GM21447 (cell line): Measurements from ENCODE around the gene RETN.

Experiments
- ATAC-seq: cut with Tn5 transposase; IDR thresholded peaks from one replicate; pipeline ENCODE4 v1.9.1; 2021; ENCODE audit not compliant: unreplicated experiment

Gene RETN

DNA sequence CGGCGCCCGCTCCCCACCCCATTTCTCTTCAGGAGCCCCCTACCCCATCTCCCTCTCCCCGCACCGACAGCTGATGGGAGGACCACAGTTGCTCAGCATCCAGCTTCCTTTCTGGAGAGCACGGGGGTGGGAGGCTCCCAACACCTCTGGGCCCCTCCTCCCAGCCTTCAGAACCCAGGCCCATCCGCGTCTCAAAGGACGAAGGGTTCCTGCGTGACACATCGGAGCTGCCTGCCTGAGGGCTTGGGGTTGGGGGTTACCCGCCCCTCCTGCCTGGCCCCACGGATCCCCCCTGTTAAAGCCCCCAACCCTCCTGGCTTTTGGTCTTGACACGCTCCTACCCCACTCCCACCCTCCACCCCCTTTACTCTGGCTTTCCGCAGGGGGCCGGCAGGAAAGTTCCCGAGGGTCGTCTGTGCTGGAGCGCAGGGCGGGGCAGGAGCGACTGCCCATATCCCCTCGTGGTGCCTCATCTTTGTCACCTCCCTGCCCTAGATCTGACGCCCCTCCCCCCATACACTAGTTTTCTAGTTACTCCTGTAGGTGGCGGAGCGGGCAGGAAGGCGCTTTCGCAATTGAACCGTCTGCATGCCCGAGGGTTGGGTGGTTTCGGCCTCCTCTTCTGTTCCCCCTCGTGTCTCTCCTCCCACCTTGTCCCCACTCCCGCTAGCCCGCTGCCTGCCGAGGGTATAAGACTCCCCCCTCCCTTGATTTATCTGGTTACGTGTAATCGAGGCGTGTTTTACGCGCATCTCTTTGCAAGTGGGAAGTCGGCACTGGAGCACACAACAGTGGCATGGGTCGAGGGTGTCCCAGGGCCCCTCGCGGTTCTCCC lies 12.7 kb downstream of the RETN start:
- no peak for ATAC-seq

DNA sequence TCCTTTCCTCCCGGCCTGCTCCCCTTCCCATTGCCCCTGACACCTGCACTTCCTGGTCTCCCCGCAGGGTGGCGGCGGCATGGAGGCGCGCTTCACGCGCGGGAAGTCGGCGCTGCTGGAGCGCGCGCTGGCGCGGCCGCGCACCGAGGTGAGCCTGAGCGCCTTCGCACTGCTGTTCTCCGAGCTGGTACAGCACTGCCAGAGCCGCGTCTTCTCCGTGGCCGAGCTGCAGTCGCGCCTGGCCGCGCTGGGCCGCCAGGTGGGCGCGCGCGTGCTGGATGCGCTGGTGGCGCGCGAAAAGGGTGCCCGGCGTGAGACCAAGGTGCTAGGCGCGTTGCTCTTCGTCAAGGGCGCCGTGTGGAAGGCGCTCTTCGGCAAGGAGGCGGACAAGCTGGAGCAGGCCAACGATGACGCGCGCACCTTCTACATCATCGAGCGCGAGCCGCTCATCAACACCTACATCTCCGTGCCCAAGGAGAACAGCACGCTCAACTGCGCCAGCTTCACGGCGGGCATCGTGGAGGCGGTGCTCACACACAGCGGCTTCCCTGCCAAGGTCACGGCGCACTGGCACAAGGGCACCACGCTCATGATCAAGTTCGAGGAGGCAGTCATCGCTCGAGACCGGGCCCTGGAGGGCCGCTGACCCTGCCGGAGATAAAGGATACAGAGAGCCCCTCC lies 13.5 kb downstream of the RETN start:
- no peak for ATAC-seq

DNA sequence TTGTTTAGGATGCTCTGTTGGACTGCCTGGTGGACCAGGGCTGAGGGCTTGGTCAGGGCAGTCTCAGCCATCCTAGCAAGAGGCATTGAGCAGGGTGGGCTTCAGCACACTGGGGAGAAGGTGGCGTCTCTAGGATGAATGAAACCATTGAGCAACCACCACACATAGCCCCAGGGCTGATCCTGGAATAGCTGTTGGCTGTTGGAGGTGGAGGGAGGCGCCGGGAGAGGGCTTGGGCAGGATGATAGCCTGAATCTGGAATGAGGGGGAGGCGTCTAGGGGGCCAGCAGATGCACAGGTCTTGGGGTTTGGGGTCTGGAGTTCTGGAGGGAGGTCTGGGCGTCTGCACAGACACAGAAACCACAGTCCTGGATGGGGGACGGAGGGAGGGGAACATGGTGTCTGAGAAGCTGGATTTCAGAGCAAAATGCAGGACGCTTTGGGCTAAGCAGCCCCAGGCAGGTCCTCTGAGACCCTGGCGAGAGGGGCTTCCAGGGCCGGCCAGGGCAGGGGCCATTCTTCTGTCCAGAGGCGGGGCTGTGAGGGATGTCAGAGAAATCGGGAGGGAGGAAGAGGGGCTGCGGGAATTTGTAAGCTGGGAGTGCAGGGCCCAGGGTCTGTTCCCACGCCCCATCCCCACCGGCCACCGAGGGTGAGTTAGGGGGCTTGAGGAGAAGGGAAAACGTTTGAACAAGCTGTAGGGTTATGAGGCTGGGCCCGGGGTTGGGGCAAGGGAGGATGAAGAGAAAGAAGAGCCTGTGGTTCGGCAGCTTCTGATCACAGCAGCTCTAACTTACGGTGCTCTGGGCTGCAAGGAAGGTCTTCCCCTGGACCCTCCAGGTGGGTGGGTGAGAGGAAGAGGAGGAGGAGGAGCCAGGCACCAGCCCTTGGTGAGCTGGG lies 16.9 kb downstream of the RETN start:
- ATAC-seq: no peak

DNA sequence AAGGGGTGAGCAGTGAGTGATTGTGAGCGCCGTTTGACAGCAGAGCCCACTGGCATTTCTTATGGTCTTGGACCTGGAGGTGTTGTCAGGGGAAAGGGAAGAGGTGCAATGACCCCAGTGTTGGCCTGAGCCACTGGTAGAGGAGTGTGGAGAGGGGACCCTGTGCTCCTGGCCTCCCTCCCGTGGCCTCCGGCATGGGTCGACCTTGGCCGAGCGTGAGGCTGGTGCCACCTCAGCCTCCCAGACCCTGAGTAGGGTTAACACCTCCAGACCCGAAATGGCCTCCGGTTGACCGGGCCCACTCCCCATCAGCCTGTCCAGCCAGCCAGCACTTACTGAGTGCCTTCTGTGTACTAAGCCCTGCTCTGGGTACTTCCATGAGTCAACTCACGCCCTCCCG lies 18.3 kb downstream of the RETN start:
- no peak for ATAC-seq

DNA sequence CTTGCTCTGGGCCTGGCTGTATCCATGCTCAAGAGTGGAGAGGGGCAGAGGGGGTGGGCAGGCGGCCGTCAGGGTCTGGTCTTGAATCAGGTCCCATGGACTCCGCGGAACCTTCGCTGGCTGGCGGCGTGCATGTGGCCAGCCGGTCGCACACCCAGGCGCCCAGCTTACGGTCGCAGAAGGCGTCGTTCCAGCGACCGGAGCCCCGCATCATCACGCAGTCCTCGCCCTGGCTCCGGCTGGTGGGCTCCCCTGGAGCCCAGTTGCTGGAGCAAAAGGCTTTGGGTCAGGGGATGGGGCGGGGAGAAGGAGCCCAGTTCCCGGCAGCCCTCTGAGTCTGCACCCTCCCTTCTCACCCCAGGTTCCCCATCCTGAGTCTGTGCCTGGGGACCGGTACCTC lies 20.3 kb downstream of the RETN start:
- no peak for ATAC-seq

DNA sequence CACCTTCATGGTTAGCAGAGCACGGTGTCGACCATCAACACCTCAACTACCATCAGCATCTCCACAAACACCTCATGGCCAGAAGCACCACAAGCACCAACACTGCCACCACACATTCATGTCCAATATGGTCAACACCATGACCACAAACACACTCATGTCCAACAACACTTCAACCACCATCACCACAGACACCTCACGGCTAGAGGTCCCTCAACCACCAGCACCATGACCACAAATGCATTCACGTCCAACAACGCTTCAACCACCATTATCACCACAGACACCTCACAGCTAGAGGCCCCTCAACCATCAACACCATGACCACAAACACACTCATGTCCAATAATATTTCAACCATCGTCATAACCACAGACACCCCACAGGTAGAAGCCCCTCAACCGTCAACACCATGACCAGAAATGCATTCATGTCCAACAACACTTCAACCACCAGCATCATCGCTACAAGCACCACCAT lies 22.0 kb downstream of the RETN start:
- ATAC-seq: no peak

DNA sequence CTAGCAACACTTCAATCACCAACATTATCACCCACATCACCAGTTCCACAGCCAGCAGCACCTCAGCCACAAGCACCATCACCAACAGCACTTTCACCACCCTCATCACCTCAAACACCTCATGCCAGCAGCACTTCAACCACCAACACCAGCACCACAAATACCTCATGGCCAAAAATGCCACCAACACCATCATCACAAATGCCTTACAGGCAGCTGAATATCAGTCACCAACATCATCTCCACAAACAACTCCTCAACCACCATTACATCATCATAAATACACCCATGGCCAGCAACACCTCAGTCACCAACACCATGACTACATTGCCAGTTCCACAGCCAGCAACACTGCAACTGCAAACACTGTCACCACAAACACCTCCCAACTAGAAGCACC lies 22.6 kb downstream of the RETN start:
- ATAC-seq: no peak

DNA sequence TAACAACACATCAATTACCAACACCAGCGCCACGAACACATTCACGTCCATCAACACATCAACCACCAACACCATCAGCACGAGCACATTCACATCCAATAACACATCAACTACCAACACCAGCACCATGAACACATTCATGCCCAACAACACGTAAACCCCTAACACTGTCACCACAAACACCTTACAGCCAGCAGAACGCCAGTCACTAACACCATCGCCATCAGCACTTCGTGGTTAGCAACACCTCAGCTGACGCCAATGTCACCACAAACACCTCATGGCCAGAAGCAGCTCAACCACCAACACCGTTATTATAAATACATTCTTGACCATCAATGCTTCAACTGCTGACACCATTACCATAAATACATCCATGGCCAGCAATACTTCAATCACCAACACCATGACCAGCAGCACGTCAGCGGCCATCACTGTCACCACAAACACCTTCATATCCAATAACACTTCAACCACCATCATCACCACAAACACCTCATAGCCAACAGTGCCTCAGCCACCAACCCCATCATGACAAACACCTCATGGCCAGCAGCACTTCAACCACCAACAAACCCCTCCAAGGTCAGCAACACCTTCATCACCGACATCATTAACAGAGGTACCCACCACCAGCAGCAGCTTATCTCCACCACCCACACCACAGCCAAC lies 23.7 kb downstream of the RETN start:
- ATAC-seq: no peak

DNA sequence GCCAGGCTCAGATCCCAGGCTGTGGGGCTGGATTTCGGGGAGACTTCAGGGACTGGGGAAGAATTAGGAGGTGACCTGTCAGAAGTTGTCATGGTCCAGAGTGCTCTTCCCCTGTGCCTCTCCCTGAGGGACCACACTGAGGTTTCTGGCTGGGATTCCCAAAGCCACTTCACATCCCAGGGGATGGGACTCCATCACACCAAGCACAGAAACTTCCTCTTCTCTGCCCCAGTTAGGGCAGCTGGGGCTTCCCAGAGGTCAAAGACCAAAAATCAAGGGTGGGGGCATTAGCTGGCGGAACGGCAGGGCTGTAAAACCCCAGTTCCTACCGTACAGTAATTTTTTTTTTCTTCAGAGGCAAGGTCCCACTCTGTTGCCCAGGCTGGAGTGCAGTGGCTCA lies 25.6 kb downstream of the RETN start:
- no peak for ATAC-seq

DNA sequence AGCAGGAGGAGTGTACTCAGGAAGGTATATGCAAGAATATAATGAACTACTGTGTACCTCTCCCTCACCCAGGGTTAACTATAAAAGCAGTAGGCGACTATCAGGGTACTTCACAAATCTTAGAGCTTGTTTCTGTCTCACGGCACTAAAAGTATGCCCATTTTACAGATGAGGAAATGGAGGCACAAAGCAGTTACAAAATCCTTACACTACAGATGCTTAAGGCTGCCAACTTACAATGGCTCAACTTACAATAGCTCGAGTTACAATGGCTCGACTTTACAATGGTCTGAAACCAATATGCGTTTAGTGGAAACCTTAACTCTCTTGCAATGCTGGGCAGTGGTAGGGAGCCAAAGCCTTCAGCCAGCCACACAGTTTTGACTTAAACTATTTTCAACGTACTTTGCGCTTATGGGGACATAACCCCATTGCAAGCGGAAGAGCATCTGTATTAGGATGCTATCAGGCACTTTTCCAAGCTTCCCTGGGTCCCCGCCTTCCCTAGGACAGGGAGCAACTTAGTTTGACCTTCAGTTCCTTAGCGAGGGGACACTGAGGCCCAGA lies 29.0 kb downstream of the RETN start:
- ATAC-seq: no peak

DNA sequence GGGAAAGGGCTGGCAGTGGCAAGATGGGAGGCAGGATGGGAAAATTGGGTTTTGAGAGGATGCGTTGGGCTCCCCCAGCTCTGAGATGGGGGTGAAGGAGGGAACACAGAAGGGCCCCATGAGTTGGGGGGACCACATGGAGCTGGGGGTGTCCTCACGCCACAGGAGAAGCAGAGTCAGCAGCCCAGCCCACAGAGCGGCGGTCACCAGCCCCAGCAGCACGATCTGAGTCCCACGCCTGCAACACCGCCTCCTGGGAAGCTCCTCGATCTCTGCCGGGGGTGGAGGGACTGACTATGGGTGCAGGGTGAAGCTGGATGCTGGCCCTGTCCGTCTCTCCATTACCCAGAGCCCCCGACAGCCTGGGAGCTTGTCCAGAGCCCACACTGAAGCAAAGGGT lies 29.7 kb downstream of the RETN start:
- no peak for ATAC-seq

DNA sequence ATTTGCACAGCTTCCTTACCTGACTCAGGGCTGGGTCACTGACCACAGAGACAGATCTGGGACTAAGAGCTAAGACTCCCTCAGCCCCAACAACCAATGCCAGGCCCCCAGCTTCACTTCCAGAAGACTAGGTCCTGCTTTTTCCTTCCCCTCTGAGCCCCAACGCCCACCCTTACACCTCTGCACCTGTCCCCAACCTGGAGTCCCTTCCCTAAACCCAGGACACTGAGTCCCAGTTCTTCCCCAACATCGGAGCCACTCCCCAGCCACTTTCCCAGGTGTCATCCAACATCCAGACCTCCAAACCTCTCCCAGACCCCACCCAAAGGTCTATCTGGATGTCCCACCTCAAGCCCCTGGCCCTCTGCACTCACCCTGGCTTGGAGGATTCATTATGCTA lies 30.2 kb downstream of the RETN start:
- ATAC-seq: no peak

DNA sequence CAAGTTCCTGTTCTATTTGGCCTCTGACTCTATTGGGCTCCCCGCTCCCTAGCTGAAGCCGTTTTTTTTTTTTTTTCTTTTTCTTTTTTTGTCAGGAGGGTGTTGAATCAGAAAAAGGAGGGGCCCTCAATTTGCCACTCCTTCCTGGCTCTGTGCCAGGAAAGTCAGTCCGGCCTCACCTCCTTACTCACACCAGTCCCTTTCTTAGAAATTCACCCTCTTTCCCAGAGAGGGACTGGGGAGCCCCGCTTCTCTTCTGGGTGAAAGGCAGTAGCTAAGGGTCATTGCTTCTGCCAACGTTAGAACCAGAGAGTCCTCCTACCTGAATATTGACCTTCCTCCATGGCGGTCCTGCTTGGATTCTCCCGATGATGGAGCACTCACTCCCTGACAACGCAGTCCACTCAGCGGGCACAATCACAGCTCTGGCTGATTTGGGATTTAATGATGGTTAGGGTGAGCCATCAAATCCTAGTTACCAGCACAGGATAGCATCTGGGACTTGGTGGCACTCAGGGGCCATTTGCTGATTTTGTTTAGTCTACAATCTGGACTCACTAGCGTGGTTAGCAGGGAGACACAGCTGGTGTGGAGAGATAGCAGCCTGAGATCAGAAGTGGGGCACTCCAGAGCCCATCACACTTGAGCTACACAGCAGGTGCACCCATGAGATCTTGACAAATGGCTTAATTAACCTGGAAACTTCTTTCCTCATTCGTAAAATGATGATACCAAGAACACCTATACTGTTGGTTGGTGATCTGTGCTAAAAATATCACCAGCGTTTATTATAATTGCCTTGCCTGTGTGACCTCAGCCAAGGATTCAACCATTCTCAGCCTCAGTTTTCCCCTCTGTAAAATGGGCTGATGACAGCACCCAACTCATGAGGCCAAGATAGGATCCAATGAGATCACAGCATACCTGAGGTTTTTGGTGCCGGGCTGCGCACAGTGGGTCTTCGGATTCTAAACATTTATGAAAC lies 30.9 kb downstream of the RETN start:
- ATAC-seq: no peak

DNA sequence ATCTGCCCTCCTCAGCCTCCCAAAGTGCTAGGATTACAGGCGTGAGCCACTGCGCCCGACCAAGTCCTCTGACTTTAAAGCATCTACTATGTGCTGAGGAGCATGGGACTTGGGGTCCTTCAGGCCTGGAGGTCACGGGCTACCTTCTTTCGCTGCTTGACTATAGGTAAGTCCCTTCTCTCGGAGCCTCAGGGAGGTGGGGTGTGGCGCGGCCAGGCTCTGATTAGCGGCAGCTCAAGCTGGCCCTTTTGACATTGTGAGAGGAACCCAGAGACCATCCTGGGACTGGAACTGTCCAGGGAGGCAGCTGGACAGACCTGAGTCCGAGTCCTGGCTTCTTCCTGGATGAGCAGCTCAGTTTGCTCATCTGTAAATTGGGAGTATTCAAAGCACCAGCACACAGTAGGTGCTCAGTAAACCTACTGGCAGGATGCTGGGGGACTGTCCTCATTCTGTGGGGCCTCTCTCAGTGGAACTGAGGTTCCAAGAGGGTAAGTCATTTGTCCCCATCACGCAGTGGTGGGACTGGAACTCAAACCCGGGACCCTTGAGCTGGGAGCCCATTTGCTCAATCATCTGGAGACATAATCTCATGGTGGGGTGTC lies 32.3 kb downstream of the RETN start:
- no peak for ATAC-seq

DNA sequence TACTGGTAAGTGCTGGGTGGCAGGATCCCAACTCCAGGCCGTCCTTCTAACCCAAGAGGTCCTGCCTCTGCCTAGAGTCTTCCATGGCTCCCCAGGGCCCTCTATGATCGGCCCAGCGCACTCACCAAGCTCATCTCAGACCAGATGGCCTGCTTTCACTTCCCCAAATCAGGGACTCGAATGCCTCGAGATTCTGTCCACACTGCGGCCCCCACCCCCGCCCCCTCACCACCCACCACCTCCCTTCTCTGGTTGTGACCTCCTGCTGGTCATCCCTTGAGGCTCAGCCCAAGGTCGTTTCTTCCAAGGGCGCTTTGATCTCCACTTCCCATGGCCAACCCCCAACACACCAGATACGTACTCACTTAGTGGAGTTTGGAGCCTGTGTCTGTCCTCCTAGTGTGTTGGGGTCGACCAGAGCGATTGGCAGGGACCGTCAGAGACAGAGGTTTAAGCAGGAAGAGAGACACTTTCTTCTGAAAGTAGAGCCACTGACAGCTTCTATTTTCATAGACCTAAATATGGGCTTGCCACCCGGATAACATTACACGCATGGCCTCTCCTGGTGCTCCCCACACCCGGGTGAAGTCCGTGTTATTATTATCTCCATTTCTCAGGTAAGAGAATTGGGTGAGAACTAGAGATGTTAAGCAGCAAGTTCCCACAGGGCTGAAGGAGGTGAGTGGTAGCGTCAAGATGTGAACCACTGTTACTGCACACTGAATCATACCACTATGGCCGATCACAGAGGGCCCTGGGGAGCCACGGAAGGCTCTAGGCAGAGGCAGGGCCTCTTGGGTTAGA lies 33.0 kb downstream of the RETN start, which contains the start of gene FCER2:
Gene FCER2 (minus strand): TSS at position 478 of the 804 bp plus-strand sequence. CDS start 2,371 bp downstream, outside the sequence.
- peak; percentile 50 for ATAC-seq

DNA sequence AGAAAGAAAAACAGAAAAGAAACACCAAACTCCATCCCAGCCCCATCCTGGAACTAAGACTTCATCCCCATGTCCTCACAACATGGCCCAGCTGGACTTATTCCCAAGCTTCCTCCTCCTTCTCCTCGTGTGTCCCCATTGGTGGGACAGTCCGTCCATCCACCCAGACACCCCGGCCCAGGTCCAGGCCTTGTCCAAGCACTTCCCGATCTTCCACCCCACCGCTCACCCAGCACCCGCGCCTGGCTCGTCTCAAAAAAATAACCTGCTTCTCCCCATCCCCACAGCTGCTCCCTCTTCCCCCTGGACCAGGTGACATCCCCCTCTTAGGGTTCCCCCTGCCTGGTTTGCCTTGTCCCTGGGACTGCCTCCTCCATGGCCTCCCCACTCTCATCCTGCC lies 34.5 kb downstream of the RETN start:
- no peak for ATAC-seq

DNA sequence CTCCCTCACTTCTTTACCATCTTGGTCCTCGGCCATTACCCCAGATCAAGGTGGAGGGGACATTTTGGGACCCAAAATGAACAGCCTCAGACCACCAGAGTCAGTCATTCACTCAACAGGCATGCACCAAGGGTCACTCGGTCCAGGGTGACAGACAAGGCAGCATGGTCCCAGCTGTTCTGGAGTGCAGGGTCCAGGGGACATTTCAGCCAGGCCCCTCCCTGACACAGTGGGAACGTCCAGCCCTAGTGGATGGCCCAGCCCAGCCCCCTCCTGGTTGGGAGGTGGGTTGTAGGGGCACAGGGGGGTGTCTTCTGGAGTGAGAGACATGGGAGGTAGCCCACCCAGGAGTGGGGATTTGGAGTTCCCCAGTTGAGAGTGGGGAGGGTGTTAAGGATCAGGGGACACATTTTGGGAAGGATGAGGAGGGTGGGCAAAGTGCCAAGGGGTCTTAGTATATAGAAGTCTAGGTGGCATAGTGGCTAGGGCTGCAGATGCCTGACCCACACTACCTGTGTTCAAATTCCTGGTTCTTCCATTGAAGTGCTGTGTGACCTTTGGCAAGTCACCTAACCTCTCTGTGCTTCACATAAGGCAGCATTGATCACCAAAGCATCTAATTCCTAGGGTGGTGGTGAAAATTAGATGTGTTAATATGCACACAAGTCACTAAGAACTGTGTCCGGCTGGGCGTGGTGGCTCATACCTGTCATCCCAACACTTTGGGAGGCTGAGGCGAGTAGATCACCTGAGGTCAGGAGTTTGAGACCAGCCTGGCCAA lies 35.6 kb downstream of the RETN start:
- ATAC-seq: no peak
